Gastroesophageal sphincter (tissue), 4 donors: ENCODE results near the gene C12orf42. TPM values are rescaled to one million over a fixed set of nuclear protein-coding genes. Genes with fewer than 3 reads are reported as not detected.
"Not testable (repeated sequence)": the region's sequence is repeated elsewhere in the genome, so short reads cannot be mapped to it uniquely, and the experiment has no call there.

Source experiments
- ATAC-seq: fragments of 150-250 bp; one replicate; pipeline ENCODE4 v1.9.1; 2016; ENCODE audit warnings: mild to moderate bottlenecking, moderate library complexity
- H3K27ac ChIP-seq, 4 donors: fragments of 200-600 bp; sonication (generic) in 3 of 4; 1 replicate in 3 of 4; 2 replicates in 1 of 4; pipeline ENCODE4 v1.5.1; 2016 to 2019
- H3K27me3 ChIP-seq: fragments of 200-600 bp; sonication (generic); one replicate; pipeline ENCODE4 v1.5.1; 2019
- H3K36me3 ChIP-seq, 2 donors: fragments of 200-600 bp; sonication (generic); one replicate each; pipeline ENCODE4 v1.5.1; 2019; ENCODE audit warnings: control low read depth in 1 of 2
- H3K4me1 ChIP-seq, 3 donors: fragments of 200-600 bp; sonication (generic); 1 replicate in 2 of 3; 2 replicates in 1 of 3; pipeline ENCODE4 v1.5.1; 2016 to 2019; ENCODE audit warnings: control low read depth in 2 of 3
- H3K4me3 ChIP-seq, 2 donors: fragments of 200-600 bp; sonication (generic); one replicate each; pipeline ENCODE4 v1.5.1; 2019; ENCODE audit warnings: mild to moderate bottlenecking in 1 of 2, moderate library complexity in 1 of 2
- H3K9me3 ChIP-seq, 3 donors: fragments of 200-600 bp; sonication (generic); one replicate each; pipeline ENCODE4 v1.5.1; 2017 to 2019; ENCODE audit warnings: control low read depth in 2 of 3
- CTCF ChIP-seq, 4 experiments: fragments of 200-600 bp in 2 of 4; fragments of 450-650 bp in 2 of 4; sonication (generic) in 1 of 4; IDR thresholded peaks; one replicate each; pipeline ENCODE4 v1.5.1; 2017 to 2019; ENCODE audit warnings: antibody characterized with exemption in 4 of 4, mild to moderate bottlenecking in 2 of 4, moderate library complexity in 2 of 4
- EP300 ChIP-seq: sonication (generic); formaldehyde crosslinking; IDR thresholded peaks from one replicate; pipeline ENCODE4 v1.6.1; 2017; ENCODE audit warnings: antibody characterized with exemption, mild to moderate bottlenecking
- POLR2A ChIP-seq, 2 donors: fragments of 450-650 bp; IDR thresholded peaks; one replicate each; pipeline ENCODE4 v1.6.1; 2017; ENCODE audit warnings: antibody characterized with exemption in 2 of 2, mild to moderate bottlenecking in 2 of 2, moderate library complexity in 1 of 2
- POLR2AphosphoS5 ChIP-seq: sonication (generic); formaldehyde crosslinking; IDR thresholded peaks from one replicate; pipeline ENCODE4 v1.6.1; 2017; ENCODE audit warnings: antibody characterized with exemption
- WGBS, 2 donors: methylation state at CpG; one replicate each; pipeline ENCODE4 v1.1.5; 2018; ENCODE audit warnings: low coverage in 1 of 2; 5-methylcytosine and 5-hydroxymethylcytosine counted together
- total RNA-seq, 4 donors: library from RNA; depleted of rRNA; stranded (reverse); fragments of >200 nt; gene quantifications; one replicate each; pipeline ENCODE4 v1.1.0, GENCODE V29; 2016

The C12orf42 gene
- total RNA-seq, 4 donors from 2014 or later, result not detected

GRCh38 chr12:103431387-103431786, 64.4 kb downstream of the C12orf42 start:
- no peak for TF ChIP-seq CTCF (IDR thresholded peaks at IDR 0.05)
- TF ChIP-seq POLR2A (IDR thresholded peaks at IDR 0.05), result no peak
- TF ChIP-seq EP300, result no peak
- TF ChIP-seq POLR2AphosphoS5, result no peak
- ATAC-seq, result no peak
- Histone ChIP-seq H3K4me3 (no peak overlapping the region), H3K36me3 (no peaks in the 10 kb centered on the region), H3K4me1 (no peaks in the 10 kb centered on the region), H3K27me3 (no peaks in the 10 kb centered on the region), H3K9me3 (peaks cover 0 to 25% (median 0%) of the 10 kb centered on the region in 3 donors), H3K27ac (no peak overlapping the region)
- 100% methylated on average over 1 of the region's 1 CpG for WGBS, 2 donors

- not testable (repeated sequence) for H3K27ac ChIP-seq, H3K36me3 ChIP-seq, H3K27me3 ChIP-seq, H3K4me3 ChIP-seq, ATAC-seq, H3K4me1 ChIP-seq
- H3K9me3 ChIP-seq, result peaks cover 0 to 13% (median 0%) of the 10 kb centered on the region in 3 donors
- WGBS, 2 donors, result 13 to 53% methylated on average over 1 to 6 of the region's 6 CpGs
Measured at GRCh38 chr12:103425674-103426073, 70.1 kb downstream of the C12orf42 start.

GRCh38 chr12:103424849-103425586, 70.8 kb downstream of the C12orf42 start:
- H3K4me3 ChIP-seq, H3K27me3 ChIP-seq, H3K27ac ChIP-seq, H3K36me3 ChIP-seq, ATAC-seq, H3K4me1 ChIP-seq: not testable (repeated sequence)
- H3K9me3 ChIP-seq, result peaks cover 0 to 13% (median 0%) of the 10 kb centered on the region in 3 donors
- WGBS, 2 donors, result 33 to 70% methylated on average over 1 to 4 of the region's 9 CpGs

DNA sequence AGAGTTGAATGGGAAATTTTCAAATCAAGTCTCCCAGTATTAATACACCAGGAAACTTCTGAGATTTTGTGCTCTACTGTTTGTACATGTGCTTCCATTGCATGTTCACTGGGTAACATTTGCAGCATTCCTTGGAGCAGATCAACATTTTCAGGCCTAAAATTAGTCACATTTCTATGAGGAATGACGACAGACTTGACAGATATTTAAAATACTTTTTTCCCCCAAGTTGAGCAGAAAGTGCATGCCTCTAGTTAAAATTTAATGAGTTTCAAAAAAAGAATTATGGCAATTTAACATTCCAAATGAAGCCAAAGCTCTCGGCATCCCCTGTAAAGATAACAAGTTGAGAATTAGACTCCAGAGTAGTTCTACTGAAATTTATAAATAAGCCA, 72.3 kb downstream of the C12orf42 start:
- H3K27me3 ChIP-seq, result no peaks in the 10 kb centered on the region
- H3K27ac ChIP-seq, result no peak overlapping the region
- ATAC-seq, result no peak
- H3K9me3 ChIP-seq, result peaks cover 0 to 13% (median 0%) of the 10 kb centered on the region in 3 donors
- no peak overlapping the region for H3K4me3 ChIP-seq
- H3K4me1 ChIP-seq, result no peaks in the 10 kb centered on the region
- WGBS, 2 donors, result 31 to 40% methylated on average over 2 of the region's 2 CpGs
- H3K36me3 ChIP-seq, result no peaks in the 10 kb centered on the region
- no peak for TF ChIP-seq EP300
- no peak for TF ChIP-seq CTCF (IDR thresholded peaks at IDR 0.05)
- TF ChIP-seq POLR2AphosphoS5, result no peak
- no peak for TF ChIP-seq POLR2A (IDR thresholded peaks at IDR 0.05)

GRCh38 chr12:103422746-103423515, 72.8 kb downstream of the C12orf42 start:
- ATAC-seq, result no peak
- Histone ChIP-seq H3K4me3 (no peak overlapping the region), H3K9me3 (peaks cover 0 to 10% (median 0%) of the 10 kb centered on the region in 3 donors), H3K36me3 (no peaks in the 10 kb centered on the region), H3K27me3 (no peaks in the 10 kb centered on the region), H3K4me1 (no peaks in the 10 kb centered on the region), H3K27ac (no peak overlapping the region)
- TF ChIP-seq EP300, result no peak
- WGBS, 2 donors, result 44 to 53% methylated on average over 4 of the region's 4 CpGs

GRCh38 chr12:103422328-103422727, 73.4 kb downstream of the C12orf42 start:
- H3K9me3 ChIP-seq, result peaks cover 0 to 5% (median 0%) of the 10 kb centered on the region in 3 donors
- H3K4me3 ChIP-seq, result no peak overlapping the region
- H3K36me3 ChIP-seq, result no peaks in the 10 kb centered on the region
- ATAC-seq, result no peak
- H3K4me1 ChIP-seq, result no peaks in the 10 kb centered on the region
- TF ChIP-seq CTCF (IDR thresholded peaks at IDR 0.05) (no peak), EP300 (no peak), POLR2A (IDR thresholded peaks at IDR 0.05) (no peak), POLR2AphosphoS5 (no peak)
- H3K27me3 ChIP-seq, result no peaks in the 10 kb centered on the region
- H3K27ac ChIP-seq, result no peak overlapping the region
- WGBS, 2 donors, result 57 to 59% methylated on average over 3 to 4 of the region's 4 CpGs
